Activated CD8-positive, alpha-beta T cell treated with anti-CD3 and anti-CD28 coated beads for 36 hours (primary cell): ENCODE data around the gene KCNJ6. TPM values are rescaled to one million over a fixed set of nuclear protein-coding genes. Genes with fewer than 3 reads are reported as not detected.

Source experiments
- ATAC-seq: fragments of 200-7000 bp; cut with Tn5 transposase; one replicate; pipeline ENCODE4 v1.10.0; 2021; ENCODE audit warnings: mild to moderate bottlenecking, moderate library complexity
- CTCF ChIA-PET: fragments of 350-600 bp; sonication (Branson Sonifier 250); formaldehyde crosslinking; loops from one replicate; lab custom pipeline; 2021; ENCODE audit warnings: antibody characterized with exemption; lab: Charles Lee
- POLR2A ChIA-PET: fragments of 350-600 bp; sonication (Branson Sonifier 250); formaldehyde crosslinking; loops from one replicate; lab custom pipeline; 2021; ENCODE audit warnings: antibody characterized with exemption; lab: Charles Lee
- DNase-seq: peaks from one replicate; pipeline ENCODE4 v3.0.0-alpha.2; 2020
- H3K27ac Mint-ChIP-seq: one replicate; pipeline ENCODE4 v1.8.0; 2021; ENCODE audit warnings: mild to moderate bottlenecking, mixed read lengths
- H3K27me3 Mint-ChIP-seq: one replicate; pipeline ENCODE4 v1.8.0; 2021; ENCODE audit warnings: mixed read lengths
- H3K36me3 Mint-ChIP-seq: one replicate; pipeline ENCODE4 v1.8.0; 2021; ENCODE audit warnings: low read depth, mixed read lengths
- H3K4me1 Mint-ChIP-seq: one replicate; pipeline ENCODE4 v1.8.0; 2021; ENCODE audit warnings: low read depth, mixed read lengths
- H3K4me3 Mint-ChIP-seq: one replicate; pipeline ENCODE4 v1.8.0; 2021; ENCODE audit warnings: mild to moderate bottlenecking, moderate library complexity, mixed read lengths
- H3K9me3 Mint-ChIP-seq: one replicate; pipeline ENCODE4 v1.8.0; 2021; ENCODE audit warnings: mixed read lengths
- intact Hi-C: fragments of 100-400 bp; cut with micrococcal nuclease; formaldehyde crosslinking; loops from one replicate; pipeline ENCODE4 v1.10.0; 2022
- total RNA-seq, 2 experiments: library from RNA; stranded (reverse); gene quantifications; one replicate each; pipeline ENCODE4 v1.2.3, GENCODE V29; 2021
- TF ChIP-seq, protein P1 (sequence below): fragments of 200-600 bp; IDR thresholded peaks from one replicate; pipeline ENCODE4 v1.8.0; 2022; ENCODE audit warnings: antibody characterized with exemption, mild to moderate bottlenecking

Gene KCNJ6
- total RNA-seq, 2 experiments from 2014 or later: not detected

DNA sequence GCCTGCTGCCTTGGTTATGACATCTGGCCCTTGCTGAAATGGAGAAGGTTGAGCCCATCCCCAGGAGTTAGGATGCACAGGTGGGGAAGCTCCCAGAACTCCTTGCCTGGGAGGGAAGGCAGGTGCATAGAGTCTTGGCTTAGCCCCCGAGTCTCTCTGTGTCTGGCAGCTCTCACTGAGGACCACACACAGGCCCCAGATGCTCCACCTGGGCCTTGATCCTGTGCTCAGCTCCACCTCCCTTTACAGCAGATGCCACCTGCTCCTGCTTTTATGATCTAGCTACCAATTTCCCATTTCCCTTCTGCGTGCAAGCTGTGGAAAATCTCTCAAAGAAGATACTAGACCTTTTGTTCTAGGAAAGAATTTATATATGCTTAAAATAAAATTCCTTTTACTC lies 28.8 kb upstream of the KCNJ6 start:
- no peaks in the 10 kb centered on the region for H3K36me3 Mint-ChIP-seq
- CTCF ChIA-PET: no interaction called here
- H3K27ac Mint-ChIP-seq: no peak overlapping the region
- ATAC-seq (no peak), DNase-seq (no peak)
- POLR2A ChIA-PET: no interaction called here
- intact Hi-C loops: no loop called here
- no peaks in the 10 kb centered on the region for H3K27me3 Mint-ChIP-seq
- H3K9me3 Mint-ChIP-seq: no peaks in the 10 kb centered on the region
- no peaks in the 10 kb centered on the region for H3K4me1 Mint-ChIP-seq
- TF ChIP-seq, protein P1, sequence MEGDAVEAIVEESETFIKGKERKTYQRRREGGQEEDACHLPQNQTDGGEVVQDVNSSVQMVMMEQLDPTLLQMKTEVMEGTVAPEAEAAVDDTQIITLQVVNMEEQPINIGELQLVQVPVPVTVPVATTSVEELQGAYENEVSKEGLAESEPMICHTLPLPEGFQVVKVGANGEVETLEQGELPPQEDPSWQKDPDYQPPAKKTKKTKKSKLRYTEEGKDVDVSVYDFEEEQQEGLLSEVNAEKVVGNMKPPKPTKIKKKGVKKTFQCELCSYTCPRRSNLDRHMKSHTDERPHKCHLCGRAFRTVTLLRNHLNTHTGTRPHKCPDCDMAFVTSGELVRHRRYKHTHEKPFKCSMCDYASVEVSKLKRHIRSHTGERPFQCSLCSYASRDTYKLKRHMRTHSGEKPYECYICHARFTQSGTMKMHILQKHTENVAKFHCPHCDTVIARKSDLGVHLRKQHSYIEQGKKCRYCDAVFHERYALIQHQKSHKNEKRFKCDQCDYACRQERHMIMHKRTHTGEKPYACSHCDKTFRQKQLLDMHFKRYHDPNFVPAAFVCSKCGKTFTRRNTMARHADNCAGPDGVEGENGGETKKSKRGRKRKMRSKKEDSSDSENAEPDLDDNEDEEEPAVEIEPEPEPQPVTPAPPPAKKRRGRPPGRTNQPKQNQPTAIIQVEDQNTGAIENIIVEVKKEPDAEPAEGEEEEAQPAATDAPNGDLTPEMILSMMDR: no peak
- H3K4me3 Mint-ChIP-seq: no peak overlapping the region

DNA sequence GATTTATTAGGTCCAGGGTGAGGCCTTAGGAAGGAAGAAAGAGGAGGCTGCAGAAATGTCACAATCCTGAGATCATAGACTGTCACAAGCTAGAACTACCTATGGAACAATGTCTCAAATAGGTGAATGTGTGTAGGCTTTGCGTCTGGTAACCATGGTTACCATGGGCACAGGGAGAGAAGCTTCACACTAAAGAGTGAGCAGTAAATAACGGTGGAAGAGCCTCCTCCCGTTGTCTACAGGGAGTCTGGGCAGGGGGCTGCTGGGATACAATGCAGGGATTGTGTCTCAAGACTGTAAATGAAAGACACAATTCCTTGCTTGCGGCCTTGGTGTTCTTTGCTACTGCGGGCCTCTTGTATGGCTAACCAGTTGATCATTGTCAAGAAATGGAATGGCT lies 28.2 kb upstream of the KCNJ6 start:
- no peaks in the 10 kb centered on the region for H3K4me1 Mint-ChIP-seq
- H3K27me3 Mint-ChIP-seq: no peaks in the 10 kb centered on the region
- no peak for ATAC-seq
- ChIA-PET POLR2A (no interaction called here), CTCF (no interaction called here)
- H3K9me3 Mint-ChIP-seq: no peaks in the 10 kb centered on the region
- no peak overlapping the region for H3K27ac Mint-ChIP-seq
- TF ChIP-seq, protein P1: no peak
- intact Hi-C loops: no loop called here
- no peaks in the 10 kb centered on the region for H3K36me3 Mint-ChIP-seq
- no peak overlapping the region for H3K4me3 Mint-ChIP-seq
- DNase-seq: no peak

DNA sequence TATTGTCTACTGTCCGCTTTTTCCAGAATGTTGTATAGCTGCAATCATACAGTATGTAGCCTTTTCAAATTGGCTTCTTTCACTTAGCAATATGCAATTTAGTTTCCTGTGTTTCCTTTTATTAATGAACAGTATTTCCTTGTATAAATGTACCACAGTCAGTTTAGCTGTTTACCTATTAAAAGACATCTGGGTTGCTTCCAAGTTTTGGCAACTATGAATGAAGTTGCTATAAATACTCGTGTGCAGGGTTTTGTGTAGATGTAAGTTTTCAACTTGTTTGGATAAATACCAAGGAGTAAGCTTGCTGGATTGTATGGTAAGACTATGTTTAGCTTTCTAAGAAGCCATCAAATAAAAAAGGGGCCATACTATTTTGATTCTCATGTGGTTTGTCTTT lies 24.4 kb upstream of the KCNJ6 start:
- TF ChIP-seq, protein P1: no peak
- CTCF ChIA-PET: no interaction called here

DNA sequence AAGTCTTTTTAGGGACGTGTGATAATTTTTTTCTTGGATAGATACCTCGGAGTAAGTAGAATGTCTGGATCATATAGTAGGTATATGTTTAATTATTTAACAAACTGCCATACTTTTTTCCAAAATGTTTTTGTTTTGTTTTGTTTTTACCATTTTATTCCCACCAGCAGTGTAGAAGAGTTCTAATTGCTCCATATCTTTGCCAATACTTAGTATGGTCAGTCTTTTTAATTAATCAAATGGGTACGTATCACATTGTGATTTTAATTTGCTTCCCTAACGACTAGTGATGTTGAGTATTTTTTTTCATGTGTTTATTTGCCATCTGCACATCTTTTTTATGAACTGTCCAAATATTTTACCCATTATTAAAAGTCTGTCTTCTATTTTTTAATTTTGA lies 23.6 kb upstream of the KCNJ6 start:
- POLR2A ChIA-PET: no interaction called here
- DNase-seq (no peak), ATAC-seq (no peak)
- CTCF ChIA-PET: interaction anchor here (0.8 kb wide), 1 partner anchor 187 kb away, joined by 3 read pairs; no protein-coding TSS in a partner anchor
- no peaks in the 10 kb centered on the region for H3K4me1 Mint-ChIP-seq
- intact Hi-C loops: no loop called here
- H3K9me3 Mint-ChIP-seq: no peaks in the 10 kb centered on the region
- TF ChIP-seq, protein P1: no peak
- no peak overlapping the region for H3K27ac Mint-ChIP-seq
- no peak overlapping the region for H3K4me3 Mint-ChIP-seq
- H3K27me3 Mint-ChIP-seq: peaks cover 3% of the 10 kb centered on the region
- H3K36me3 Mint-ChIP-seq: no peaks in the 10 kb centered on the region

More for the DNA sequence above, 24.4 kb upstream of the KCNJ6 start:
- intact Hi-C loops: no loop called here
- Mint-ChIP-seq H3K4me3 (no peak overlapping the region), H3K36me3 (no peaks in the 10 kb centered on the region), H3K27ac (no peak overlapping the region), H3K9me3 (no peaks in the 10 kb centered on the region), H3K27me3 (no peaks in the 10 kb centered on the region), H3K4me1 (no peaks in the 10 kb centered on the region)
- ATAC-seq (no peak), DNase-seq (no peak)
- POLR2A ChIA-PET: no interaction called here

DNA sequence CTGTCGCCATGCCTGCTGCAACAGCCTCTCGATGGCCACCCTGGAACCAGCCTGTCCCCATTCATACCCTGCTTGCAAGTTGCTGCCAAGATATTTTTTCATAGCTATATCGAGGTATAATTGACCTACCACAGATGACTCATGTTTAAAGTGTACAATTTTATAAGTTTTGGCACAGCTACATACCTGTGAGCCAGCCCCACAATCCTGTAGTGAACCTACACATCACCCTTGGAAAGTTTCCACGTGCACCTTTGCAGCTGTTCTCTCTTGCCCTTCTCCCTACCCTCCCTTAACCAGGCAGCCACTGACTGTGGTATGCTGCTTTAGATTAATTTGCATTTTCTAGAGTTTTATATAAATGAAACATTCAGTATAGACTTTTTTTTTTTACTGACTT lies 23.0 kb upstream of the KCNJ6 start:
- H3K4me1 Mint-ChIP-seq: no peaks in the 10 kb centered on the region
- DNase-seq (no peak), ATAC-seq (no peak)
- peaks cover 3% of the 10 kb centered on the region for H3K27me3 Mint-ChIP-seq
- H3K4me3 Mint-ChIP-seq: no peak overlapping the region
- intact Hi-C loops: no loop called here
- POLR2A ChIA-PET: no interaction called here
- no peaks in the 10 kb centered on the region for H3K9me3 Mint-ChIP-seq
- H3K27ac Mint-ChIP-seq: no peak overlapping the region
- H3K36me3 Mint-ChIP-seq: no peaks in the 10 kb centered on the region
- TF ChIP-seq, protein P1: no peak
- CTCF ChIA-PET: interaction anchor here (0.8 kb wide), 1 partner anchor 188 kb away, joined by 3 read pairs; no protein-coding TSS in a partner anchor
